ENCODE results near the gene KANSL3.

DNA sequence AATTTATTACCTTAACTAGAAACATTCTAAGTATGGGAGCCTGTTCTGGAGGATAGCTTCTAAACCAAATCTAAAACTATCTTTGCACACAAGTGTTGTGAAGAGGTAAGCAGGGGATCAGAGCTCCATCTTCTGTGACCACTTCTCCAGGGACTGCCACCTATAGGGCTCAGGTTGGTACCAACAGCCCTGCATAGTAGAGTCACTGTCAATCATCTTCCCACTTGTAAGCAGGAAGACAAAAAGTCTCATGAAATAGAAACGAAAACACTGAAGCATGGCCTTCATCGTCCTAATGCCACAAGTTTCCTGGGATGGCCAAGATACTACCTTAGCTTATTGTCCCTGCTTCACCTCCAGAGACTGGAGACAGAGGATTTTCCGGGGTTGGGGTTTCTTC lies 43.8 kb downstream of the KANSL3 start:
- TF ChIP-seq ZNF565 (CRISPR knock-in tag; conservative IDR thresholded peaks at IDR 0.05; ENCODE audit: low read depth) = no peak
- TF ChIP-seq, protein P1, sequence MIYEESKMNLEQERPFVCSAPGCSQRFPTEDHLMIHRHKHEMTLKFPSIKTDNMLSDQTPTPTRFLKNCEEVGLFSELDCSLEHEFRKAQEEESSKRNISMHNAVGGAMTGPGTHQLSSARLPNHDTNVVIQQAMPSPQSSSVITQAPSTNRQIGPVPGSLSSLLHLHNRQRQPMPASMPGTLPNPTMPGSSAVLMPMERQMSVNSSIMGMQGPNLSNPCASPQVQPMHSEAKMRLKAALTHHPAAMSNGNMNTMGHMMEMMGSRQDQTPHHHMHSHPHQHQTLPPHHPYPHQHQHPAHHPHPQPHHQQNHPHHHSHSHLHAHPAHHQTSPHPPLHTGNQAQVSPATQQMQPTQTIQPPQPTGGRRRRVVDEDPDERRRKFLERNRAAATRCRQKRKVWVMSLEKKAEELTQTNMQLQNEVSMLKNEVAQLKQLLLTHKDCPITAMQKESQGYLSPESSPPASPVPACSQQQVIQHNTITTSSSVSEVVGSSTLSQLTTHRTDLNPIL (CRISPR knock-in tag; IDR thresholded peaks at IDR 0.05; ENCODE audit: low read depth) = no peak
- TF ChIP-seq ZFP30 (CRISPR knock-in tag; IDR thresholded peaks at IDR 0.05) = no peak
- TF ChIP-seq GLIS3 (CRISPR knock-in tag; IDR thresholded peaks at IDR 0.05) = no peak
- TF ChIP-seq BACH2 (CRISPR knock-in tag; IDR thresholded peaks at IDR 0.05; ENCODE audit: borderline replicate concordance) = no peak
- TF ChIP-seq TOX (CRISPR knock-in tag; IDR thresholded peaks at IDR 0.05; ENCODE audit: borderline replicate concordance) = no peak
- TF ChIP-seq CSRNP3 (CRISPR knock-in tag; IDR thresholded peaks at IDR 0.05) = no peak
- TF ChIP-seq ZFP3 (CRISPR knock-in tag; IDR thresholded peaks at IDR 0.05) = no peak
- TF ChIP-seq, protein P2, sequence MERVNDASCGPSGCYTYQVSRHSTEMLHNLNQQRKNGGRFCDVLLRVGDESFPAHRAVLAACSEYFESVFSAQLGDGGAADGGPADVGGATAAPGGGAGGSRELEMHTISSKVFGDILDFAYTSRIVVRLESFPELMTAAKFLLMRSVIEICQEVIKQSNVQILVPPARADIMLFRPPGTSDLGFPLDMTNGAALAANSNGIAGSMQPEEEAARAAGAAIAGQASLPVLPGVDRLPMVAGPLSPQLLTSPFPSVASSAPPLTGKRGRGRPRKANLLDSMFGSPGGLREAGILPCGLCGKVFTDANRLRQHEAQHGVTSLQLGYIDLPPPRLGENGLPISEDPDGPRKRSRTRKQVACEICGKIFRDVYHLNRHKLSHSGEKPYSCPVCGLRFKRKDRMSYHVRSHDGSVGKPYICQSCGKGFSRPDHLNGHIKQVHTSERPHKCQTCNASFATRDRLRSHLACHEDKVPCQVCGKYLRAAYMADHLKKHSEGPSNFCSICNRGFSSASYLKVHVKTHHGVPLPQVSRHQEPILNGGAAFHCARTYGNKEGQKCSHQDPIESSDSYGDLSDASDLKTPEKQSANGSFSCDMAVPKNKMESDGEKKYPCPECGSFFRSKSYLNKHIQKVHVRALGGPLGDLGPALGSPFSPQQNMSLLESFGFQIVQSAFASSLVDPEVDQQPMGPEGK (CRISPR knock-in tag; IDR thresholded peaks at IDR 0.05; ENCODE audit: borderline replicate concordance) = no peak
- TF ChIP-seq, protein P3, sequence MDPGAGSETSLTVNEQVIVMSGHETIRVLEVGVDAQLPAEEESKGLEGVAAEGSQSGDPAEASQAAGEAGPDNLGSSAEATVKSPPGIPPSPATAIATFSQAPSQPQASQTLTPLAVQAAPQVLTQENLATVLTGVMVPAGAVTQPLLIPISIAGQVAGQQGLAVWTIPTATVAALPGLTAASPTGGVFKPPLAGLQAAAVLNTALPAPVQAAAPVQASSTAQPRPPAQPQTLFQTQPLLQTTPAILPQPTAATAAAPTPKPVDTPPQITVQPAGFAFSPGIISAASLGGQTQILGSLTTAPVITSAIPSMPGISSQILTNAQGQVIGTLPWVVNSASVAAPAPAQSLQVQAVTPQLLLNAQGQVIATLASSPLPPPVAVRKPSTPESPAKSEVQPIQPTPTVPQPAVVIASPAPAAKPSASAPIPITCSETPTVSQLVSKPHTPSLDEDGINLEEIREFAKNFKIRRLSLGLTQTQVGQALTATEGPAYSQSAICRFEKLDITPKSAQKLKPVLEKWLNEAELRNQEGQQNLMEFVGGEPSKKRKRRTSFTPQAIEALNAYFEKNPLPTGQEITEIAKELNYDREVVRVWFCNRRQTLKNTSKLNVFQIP (CRISPR knock-in tag; IDR thresholded peaks at IDR 0.05; ENCODE audit: borderline replicate concordance, low read depth) = no peak
- TF ChIP-seq ESRRG (CRISPR knock-in tag; IDR thresholded peaks at IDR 0.05) = no peak
- no peak for TF ChIP-seq SNAI2 (CRISPR knock-in tag; IDR thresholded peaks at IDR 0.05)
- no peak for TF ChIP-seq RARB (CRISPR knock-in tag; IDR thresholded peaks at IDR 0.05)
